Measurements from ENCODE around the gene HIVEP3.

GRCh38 chr1:41875487-41875886, 43.2 kb downstream of the HIVEP3 start:
- TF ChIP-seq CTCF (IDR thresholded peaks at IDR 0.05) = no peak
- TF ChIP-seq POLR2A (IDR thresholded peaks at IDR 0.05) = no peak

Measured in esophagus squamous epithelium (tissue), 4 donors.